Panc1 (cell line): Measurements from ENCODE around the gene YTHDC2.

Experiments used
- POLR2AphosphoS5 ChIP-seq: IDR thresholded peaks from 2 replicates; pipeline ENCODE4 v1.6.1; 2012; ENCODE audit warnings: mild to moderate bottlenecking, low read depth, low read length, moderate library complexity
- SIN3A ChIP-seq: IDR thresholded peaks from 2 replicates; pipeline ENCODE4 v1.6.1; 2012; ENCODE audit warnings: low read depth, mild to moderate bottlenecking, low read length, moderate library complexity, borderline replicate concordance; ENCODE audit not compliant: insufficient read depth
- TCF7L2 ChIP-seq: IDR thresholded peaks from 2 replicates; pipeline ENCODE4 v1.6.1; 2011; ENCODE audit warnings: mild to moderate bottlenecking, low read depth, low read length, inconsistent platforms
- TF ChIP-seq, protein P1 (sequence below): fragments of 450-650 bp; IDR thresholded peaks from 2 replicates; pipeline ENCODE4 v1.5.1; 2017; ENCODE audit warnings: mild to moderate bottlenecking
- TF ChIP-seq, protein P2 (sequence below), 2 experiments: IDR thresholded peaks; 2 replicates each; pipeline ENCODE4 v1.6.1; 2011 to 2012; ENCODE audit warnings: low read depth in 2 of 2, control low read depth in 1 of 2, low read length in 1 of 2, mild to moderate bottlenecking in 1 of 2, moderate library complexity in 1 of 2; ENCODE audit not compliant: insufficient read depth in 1 of 2

DNA sequence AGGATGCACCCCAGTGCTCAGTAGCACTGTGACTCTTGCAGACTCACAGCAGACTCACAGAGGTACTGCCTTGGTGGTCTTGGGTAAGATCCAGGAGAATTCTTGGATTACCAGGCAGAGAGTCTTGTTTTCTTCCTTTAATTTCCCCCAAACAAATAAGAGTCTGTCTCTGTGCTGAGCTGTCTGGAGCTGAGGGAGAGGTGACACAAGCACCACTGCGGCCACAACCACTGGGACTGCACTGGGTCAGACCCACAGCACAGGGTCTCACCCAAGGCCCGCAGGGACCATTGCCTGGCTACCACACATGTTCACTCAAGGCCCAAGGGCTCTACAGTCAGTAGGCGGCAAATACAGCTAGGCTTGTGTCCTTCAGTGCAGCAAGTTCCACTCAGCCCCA lies 11.4 kb upstream of the YTHDC2 start:
- TF ChIP-seq, protein P1, sequence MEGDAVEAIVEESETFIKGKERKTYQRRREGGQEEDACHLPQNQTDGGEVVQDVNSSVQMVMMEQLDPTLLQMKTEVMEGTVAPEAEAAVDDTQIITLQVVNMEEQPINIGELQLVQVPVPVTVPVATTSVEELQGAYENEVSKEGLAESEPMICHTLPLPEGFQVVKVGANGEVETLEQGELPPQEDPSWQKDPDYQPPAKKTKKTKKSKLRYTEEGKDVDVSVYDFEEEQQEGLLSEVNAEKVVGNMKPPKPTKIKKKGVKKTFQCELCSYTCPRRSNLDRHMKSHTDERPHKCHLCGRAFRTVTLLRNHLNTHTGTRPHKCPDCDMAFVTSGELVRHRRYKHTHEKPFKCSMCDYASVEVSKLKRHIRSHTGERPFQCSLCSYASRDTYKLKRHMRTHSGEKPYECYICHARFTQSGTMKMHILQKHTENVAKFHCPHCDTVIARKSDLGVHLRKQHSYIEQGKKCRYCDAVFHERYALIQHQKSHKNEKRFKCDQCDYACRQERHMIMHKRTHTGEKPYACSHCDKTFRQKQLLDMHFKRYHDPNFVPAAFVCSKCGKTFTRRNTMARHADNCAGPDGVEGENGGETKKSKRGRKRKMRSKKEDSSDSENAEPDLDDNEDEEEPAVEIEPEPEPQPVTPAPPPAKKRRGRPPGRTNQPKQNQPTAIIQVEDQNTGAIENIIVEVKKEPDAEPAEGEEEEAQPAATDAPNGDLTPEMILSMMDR = no peak
- TF ChIP-seq, protein P2, sequence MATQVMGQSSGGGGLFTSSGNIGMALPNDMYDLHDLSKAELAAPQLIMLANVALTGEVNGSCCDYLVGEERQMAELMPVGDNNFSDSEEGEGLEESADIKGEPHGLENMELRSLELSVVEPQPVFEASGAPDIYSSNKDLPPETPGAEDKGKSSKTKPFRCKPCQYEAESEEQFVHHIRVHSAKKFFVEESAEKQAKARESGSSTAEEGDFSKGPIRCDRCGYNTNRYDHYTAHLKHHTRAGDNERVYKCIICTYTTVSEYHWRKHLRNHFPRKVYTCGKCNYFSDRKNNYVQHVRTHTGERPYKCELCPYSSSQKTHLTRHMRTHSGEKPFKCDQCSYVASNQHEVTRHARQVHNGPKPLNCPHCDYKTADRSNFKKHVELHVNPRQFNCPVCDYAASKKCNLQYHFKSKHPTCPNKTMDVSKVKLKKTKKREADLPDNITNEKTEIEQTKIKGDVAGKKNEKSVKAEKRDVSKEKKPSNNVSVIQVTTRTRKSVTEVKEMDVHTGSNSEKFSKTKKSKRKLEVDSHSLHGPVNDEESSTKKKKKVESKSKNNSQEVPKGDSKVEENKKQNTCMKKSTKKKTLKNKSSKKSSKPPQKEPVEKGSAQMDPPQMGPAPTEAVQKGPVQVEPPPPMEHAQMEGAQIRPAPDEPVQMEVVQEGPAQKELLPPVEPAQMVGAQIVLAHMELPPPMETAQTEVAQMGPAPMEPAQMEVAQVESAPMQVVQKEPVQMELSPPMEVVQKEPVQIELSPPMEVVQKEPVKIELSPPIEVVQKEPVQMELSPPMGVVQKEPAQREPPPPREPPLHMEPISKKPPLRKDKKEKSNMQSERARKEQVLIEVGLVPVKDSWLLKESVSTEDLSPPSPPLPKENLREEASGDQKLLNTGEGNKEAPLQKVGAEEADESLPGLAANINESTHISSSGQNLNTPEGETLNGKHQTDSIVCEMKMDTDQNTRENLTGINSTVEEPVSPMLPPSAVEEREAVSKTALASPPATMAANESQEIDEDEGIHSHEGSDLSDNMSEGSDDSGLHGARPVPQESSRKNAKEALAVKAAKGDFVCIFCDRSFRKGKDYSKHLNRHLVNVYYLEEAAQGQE (IDR thresholded peaks at IDR 0.05; ENCODE audit: insufficient read depth in 1 of 2, low read depth in 2 of 2, low read length in 1 of 2) = no peak
- no peak for TF ChIP-seq SIN3A
- TF ChIP-seq POLR2AphosphoS5 = no peak
- no peak for TF ChIP-seq TCF7L2
